ENCODE measurements around the gene PARP6. TPM values are rescaled to one million over a fixed set of nuclear protein-coding genes. Genes with fewer than 3 reads are reported as not detected.

PARP6 gene
- total and polyA plus RNA-seq, 2 donors (not counting 1 experiment from before 2014, with no cell fraction given): 118 to 134 TPM

DNA sequence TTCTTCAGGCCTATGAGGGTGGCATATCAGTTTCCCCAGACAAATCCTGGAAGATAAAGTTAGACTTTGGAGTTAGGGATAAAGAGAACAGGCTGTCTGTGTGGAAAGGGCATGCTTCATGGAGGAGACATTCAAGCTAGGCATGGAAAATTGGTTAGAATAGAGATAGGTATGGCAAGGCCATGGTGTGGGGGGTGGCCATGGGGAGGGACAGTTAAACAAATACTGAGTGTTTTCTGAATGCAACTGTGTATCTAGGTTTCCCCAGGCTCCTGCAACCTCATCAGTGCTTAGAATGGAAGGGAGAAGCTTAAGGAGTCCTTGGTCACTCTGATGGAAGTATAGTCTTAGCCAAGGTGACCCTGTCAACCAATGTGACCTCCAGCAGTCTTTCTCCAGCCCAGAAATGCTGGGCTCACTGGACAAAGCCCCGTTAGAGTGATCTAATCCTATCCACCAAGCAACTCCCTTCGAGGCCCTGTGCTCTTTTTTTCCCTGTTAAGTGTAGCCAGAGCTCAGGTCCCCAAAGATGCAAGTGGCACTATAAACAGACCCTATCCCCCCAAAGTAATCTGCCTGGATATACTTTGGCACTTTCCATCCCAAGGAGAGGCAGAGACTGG is 35.9 kb downstream of the PARP6 start:
- no peak for ATAC-seq (ENCODE audit: low read depth)
- Histone ChIP-seq H3K27ac (ENCODE audit: low read length in 2 of 2) (no peak overlapping the region), H3K36me3 (replicated peaks in 1 of 2; ENCODE audit: control extremely low read depth in 1 of 2, control insufficient read depth in 1 of 2, extremely low read depth in 1 of 2, insufficient read depth in 2 of 2, low read length in 1 of 2) (peaks cover 0 to 12% of the 10 kb centered on the region in 2 experiments), H3K4me1 (ENCODE audit: control insufficient read depth in 2 of 2, insufficient read depth in 2 of 2, low read length in 2 of 2) (peaks cover 7% of the 10 kb centered on the region in 2 donors), H3K4me2 (replicated peaks; ENCODE audit: low read depth, low read length, poor library complexity, severe bottlenecking) (no peak overlapping the region), H2AFZ (ENCODE audit: insufficient read depth, low read depth, low read length, poor library complexity, severe bottlenecking) (no peak overlapping the region), H3K27me3 (replicated peaks in 1 of 4; ENCODE audit: control extremely low read depth in 1 of 4, control insufficient read depth in 3 of 4, insufficient read depth in 4 of 4, low read length in 3 of 4) (no peaks in the 10 kb centered on the region), H3K79me2 (ENCODE audit: control insufficient read depth, insufficient read depth, low read length) (no peaks in the 10 kb centered on the region), H3K4me3 (ENCODE audit: control extremely low read depth in 1 of 5, extremely low read depth in 1 of 5, insufficient read depth in 1 of 5, low read depth in 2 of 5, low read length in 4 of 5) (no peak overlapping the region), H3K9me3 (ENCODE audit: control extremely low read depth in 1 of 3, control insufficient read depth in 2 of 3, insufficient read depth in 1 of 3, low read length in 2 of 3) (no peaks in the 10 kb centered on the region), H4K20me1 (ENCODE audit: control insufficient read depth, insufficient read depth, low read length, poor library complexity, severe bottlenecking) (no peaks in the 10 kb centered on the region), H3K9ac (ENCODE audit: low read length) (no peak overlapping the region)
- POLR2A ChIA-PET: no interaction called here
- 92% methylated on average over 2 of the region's 2 CpGs for WGBS (ENCODE audit: insufficient coverage)
- intact Hi-C loops (cut with micrococcal nuclease): no loop called here
- TF ChIP-seq, protein P1, sequence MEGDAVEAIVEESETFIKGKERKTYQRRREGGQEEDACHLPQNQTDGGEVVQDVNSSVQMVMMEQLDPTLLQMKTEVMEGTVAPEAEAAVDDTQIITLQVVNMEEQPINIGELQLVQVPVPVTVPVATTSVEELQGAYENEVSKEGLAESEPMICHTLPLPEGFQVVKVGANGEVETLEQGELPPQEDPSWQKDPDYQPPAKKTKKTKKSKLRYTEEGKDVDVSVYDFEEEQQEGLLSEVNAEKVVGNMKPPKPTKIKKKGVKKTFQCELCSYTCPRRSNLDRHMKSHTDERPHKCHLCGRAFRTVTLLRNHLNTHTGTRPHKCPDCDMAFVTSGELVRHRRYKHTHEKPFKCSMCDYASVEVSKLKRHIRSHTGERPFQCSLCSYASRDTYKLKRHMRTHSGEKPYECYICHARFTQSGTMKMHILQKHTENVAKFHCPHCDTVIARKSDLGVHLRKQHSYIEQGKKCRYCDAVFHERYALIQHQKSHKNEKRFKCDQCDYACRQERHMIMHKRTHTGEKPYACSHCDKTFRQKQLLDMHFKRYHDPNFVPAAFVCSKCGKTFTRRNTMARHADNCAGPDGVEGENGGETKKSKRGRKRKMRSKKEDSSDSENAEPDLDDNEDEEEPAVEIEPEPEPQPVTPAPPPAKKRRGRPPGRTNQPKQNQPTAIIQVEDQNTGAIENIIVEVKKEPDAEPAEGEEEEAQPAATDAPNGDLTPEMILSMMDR (IDR thresholded peaks at IDR 0.05): no peak
- TF ChIP-seq EZH2 (IDR thresholded peaks at IDR 0.05; ENCODE audit: borderline replicate concordance, insufficient read depth, low read depth, low read length, poor library complexity, severe bottlenecking): no peak
- Mint-ChIP-seq H3K27me3 (no peaks in the 10 kb centered on the region), H3K27ac (no peak overlapping the region), H3K4me1 (peaks cover 9% of the 10 kb centered on the region), H3K4me3 (no peak overlapping the region), H3K9me3 (ENCODE audit: insufficient read depth) (no peaks in the 10 kb centered on the region)
- no peak for DNase-seq
- CTCF ChIA-PET: no interaction called here

DNA sequence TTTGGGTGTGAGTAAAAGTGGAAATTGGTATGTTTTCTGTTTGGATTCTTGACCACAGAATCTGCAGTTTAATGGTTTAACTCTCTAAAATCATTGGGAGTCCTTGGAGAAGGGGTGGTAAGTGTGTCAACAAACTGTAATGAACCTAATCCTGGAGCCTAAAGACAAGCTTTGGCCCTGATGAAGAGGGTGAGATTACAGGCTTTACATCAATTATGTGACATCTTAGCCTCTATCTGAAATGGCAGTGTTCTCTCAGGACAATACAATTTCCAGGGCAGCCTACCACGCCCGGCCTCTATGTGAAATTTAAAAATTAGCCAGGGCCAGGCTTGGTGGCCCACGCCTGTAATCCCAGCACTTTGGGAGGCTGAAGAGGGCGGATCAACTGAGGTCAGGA is 37.1 kb downstream of the PARP6 start:
- Mint-ChIP-seq H3K27me3 (no peaks in the 10 kb centered on the region), H3K4me3 (no peak overlapping the region), H3K4me1 (peaks cover 10% of the 10 kb centered on the region), H3K9me3 (ENCODE audit: insufficient read depth) (no peaks in the 10 kb centered on the region), H3K27ac (no peak overlapping the region)
- Histone ChIP-seq H3K4me2 (replicated peaks; ENCODE audit: low read depth, low read length, poor library complexity, severe bottlenecking) (no peak overlapping the region), H3K9me3 (ENCODE audit: control extremely low read depth in 1 of 3, control insufficient read depth in 2 of 3, insufficient read depth in 1 of 3, low read length in 2 of 3) (no peaks in the 10 kb centered on the region), H3K4me1 (ENCODE audit: control insufficient read depth in 2 of 2, insufficient read depth in 2 of 2, low read length in 2 of 2) (peaks cover 7 to 9% of the 10 kb centered on the region in 2 donors), H3K9ac (ENCODE audit: low read length) (no peak overlapping the region), H4K20me1 (ENCODE audit: control insufficient read depth, insufficient read depth, low read length, poor library complexity, severe bottlenecking) (peaks cover 8% of the 10 kb centered on the region), H2AFZ (ENCODE audit: insufficient read depth, low read depth, low read length, poor library complexity, severe bottlenecking) (no peak overlapping the region), H3K36me3 (replicated peaks in 1 of 2; ENCODE audit: control extremely low read depth in 1 of 2, control insufficient read depth in 1 of 2, extremely low read depth in 1 of 2, insufficient read depth in 2 of 2, low read length in 1 of 2) (no peaks in the 10 kb centered on the region), H3K4me3 (ENCODE audit: control extremely low read depth in 1 of 5, extremely low read depth in 1 of 5, insufficient read depth in 1 of 5, low read depth in 2 of 5, low read length in 4 of 5) (no peak overlapping the region), H3K27me3 (replicated peaks in 1 of 4; ENCODE audit: control extremely low read depth in 1 of 4, control insufficient read depth in 3 of 4, insufficient read depth in 4 of 4, low read length in 3 of 4) (no peaks in the 10 kb centered on the region), H3K27ac (ENCODE audit: low read length in 2 of 2) (no peak overlapping the region), H3K79me2 (ENCODE audit: control insufficient read depth, insufficient read depth, low read length) (peaks cover 4% of the 10 kb centered on the region)
- ChIA-PET CTCF (no interaction called here), POLR2A (no interaction called here)
- TF ChIP-seq EZH2 (IDR thresholded peaks at IDR 0.05; ENCODE audit: borderline replicate concordance, insufficient read depth, low read depth, low read length, poor library complexity, severe bottlenecking): no peak
- TF ChIP-seq, protein P1 (IDR thresholded peaks at IDR 0.05): no peak
- DNase-seq (no peak), ATAC-seq (ENCODE audit: low read depth) (no peak)
- intact Hi-C loops (cut with micrococcal nuclease): no loop called here
- 94% methylated on average over 4 of the region's 4 CpGs for WGBS (ENCODE audit: insufficient coverage)

All from B cell (primary cell).